Measurements from ENCODE around the gene SMPD2. TPM values are rescaled to one million over a fixed set of nuclear protein-coding genes. Genes with fewer than 3 reads are reported as not detected.

SMPD2 gene
- total RNA-seq, 1 donor from 2014 or later = 9.8 TPM

DNA sequence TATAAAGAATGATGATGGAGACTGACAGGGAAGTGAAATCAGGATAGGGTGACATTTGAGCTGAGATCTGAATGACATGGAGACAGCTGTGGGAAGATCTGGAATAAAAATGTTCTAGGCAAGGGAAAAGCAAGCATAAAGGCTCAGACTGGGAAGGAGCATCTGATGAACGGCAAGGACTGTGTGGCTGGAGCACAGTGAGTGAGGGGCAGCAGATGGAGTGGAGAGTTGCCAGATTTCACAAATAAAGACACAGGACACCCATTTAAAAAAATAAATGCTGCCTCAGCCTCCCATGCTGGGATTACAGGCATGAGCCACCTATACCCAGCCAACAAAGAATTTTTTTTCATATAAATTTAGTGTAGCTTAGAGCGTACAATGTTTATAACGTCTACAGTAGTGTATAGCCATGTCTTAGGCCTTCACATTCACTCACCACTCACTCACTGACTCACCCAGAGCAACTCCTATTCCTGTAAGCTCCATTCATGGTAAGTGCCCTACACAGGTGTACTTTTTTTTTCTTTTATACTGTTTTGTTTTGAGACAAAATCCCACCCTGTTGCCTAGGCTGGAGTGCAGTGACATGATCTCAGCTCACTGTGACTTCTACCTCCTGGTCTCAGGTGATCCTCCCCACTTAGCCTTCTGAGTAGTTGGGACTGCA is 44.9 kb downstream of the SMPD2 start:
- H3K27ac Mint-ChIP-seq = no peak overlapping the region
- peaks cover 7% of the 10 kb centered on the region for H3K36me3 Mint-ChIP-seq
- TF ChIP-seq, protein P1, sequence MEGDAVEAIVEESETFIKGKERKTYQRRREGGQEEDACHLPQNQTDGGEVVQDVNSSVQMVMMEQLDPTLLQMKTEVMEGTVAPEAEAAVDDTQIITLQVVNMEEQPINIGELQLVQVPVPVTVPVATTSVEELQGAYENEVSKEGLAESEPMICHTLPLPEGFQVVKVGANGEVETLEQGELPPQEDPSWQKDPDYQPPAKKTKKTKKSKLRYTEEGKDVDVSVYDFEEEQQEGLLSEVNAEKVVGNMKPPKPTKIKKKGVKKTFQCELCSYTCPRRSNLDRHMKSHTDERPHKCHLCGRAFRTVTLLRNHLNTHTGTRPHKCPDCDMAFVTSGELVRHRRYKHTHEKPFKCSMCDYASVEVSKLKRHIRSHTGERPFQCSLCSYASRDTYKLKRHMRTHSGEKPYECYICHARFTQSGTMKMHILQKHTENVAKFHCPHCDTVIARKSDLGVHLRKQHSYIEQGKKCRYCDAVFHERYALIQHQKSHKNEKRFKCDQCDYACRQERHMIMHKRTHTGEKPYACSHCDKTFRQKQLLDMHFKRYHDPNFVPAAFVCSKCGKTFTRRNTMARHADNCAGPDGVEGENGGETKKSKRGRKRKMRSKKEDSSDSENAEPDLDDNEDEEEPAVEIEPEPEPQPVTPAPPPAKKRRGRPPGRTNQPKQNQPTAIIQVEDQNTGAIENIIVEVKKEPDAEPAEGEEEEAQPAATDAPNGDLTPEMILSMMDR (IDR thresholded peaks at IDR 0.05; ENCODE audit: unreplicated experiment) = no peak
- H3K4me3 Mint-ChIP-seq = no peak overlapping the region
- H3K27me3 Mint-ChIP-seq (ENCODE audit: low read depth) = peaks cover 4% of the 10 kb centered on the region
- H3K9me3 Mint-ChIP-seq = no peaks in the 10 kb centered on the region
- no peak for DNase-seq (ENCODE audit: low spot score in 2 of 2, unreplicated experiment in 2 of 2)
- H3K4me1 Mint-ChIP-seq = peaks cover 15% of the 10 kb centered on the region

DNA sequence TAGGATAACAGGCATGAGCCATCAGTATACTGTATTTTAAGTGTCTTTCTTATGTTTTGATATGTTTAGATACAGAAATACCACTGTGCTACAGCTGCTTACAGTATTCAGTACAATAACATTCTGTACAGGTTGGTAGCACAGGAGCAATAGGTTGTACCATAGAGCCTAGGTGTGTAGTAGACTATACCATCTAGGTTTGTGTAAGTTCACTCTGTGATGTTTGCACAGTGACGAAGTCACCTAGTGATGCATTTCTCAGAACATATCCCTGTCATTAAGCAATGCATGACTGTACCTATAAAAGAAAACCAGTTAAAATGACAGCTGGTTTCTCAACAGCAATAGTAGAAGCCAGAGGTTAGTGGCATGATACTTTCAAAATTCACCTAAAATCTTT is 45.5 kb downstream of the SMPD2 start:
- H3K4me1 Mint-ChIP-seq = peaks cover 12% of the 10 kb centered on the region
- H3K27me3 Mint-ChIP-seq (ENCODE audit: low read depth) = peaks cover 4% of the 10 kb centered on the region
- no peak overlapping the region for H3K4me3 Mint-ChIP-seq
- DNase-seq (ENCODE audit: low spot score in 2 of 2, unreplicated experiment in 2 of 2) = no peak
- peaks cover 4% of the 10 kb centered on the region for H3K36me3 Mint-ChIP-seq
- TF ChIP-seq, protein P1 (IDR thresholded peaks at IDR 0.05; ENCODE audit: unreplicated experiment) = no peak
- no peak overlapping the region for H3K27ac Mint-ChIP-seq
- H3K9me3 Mint-ChIP-seq = no peaks in the 10 kb centered on the region

DNA sequence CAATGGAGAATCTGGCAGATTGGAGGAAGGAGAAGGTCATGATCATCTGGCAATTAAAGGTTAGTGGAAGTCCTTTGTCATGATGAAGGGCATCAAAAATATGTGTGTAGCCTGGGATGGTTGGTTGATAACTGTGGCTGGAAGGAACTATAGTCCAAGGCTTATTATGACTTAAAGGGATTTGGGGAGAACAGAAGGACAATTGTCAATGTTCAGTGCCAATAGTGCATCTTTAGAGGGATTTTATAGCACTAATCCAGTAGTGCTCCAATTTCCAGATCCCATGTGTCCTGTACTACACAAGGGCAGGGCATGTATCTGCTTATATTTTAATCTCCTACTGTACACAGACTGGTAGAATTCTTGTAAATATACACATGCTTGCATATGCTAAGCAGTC is 47.5 kb downstream of the SMPD2 start:
- no peaks in the 10 kb centered on the region for H3K9me3 Mint-ChIP-seq
- no peak overlapping the region for H3K4me3 Mint-ChIP-seq
- H3K27ac Mint-ChIP-seq = no peak overlapping the region
- peaks cover 4% of the 10 kb centered on the region for H3K27me3 Mint-ChIP-seq (ENCODE audit: low read depth)
- H3K4me1 Mint-ChIP-seq = peaks cover 7% of the 10 kb centered on the region
- TF ChIP-seq, protein P1 (IDR thresholded peaks at IDR 0.05; ENCODE audit: unreplicated experiment) = no peak
- H3K36me3 Mint-ChIP-seq = no peaks in the 10 kb centered on the region
- DNase-seq (ENCODE audit: low spot score in 2 of 2, unreplicated experiment in 2 of 2) = no peak

DNA sequence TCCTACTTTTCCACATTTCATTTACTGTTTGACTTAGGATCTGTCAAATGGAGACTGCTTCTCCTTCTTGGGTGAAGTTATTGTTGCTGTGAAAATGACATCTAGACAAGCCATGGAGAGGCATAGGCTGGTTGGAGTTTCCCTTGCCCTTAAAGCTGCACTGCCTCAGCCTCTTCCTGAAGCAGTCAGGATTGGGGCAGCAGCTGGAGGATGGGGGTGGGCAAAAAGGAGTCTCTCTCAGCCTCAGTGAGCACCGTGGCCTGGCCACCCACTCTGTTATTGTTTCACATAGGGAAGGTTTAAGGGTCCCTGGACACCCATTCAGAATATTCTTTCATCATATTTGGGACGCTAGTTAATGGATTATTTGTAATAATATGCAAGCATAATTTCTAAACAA is 50.2 kb downstream of the SMPD2 start:
- Mint-ChIP-seq H3K9me3 (no peaks in the 10 kb centered on the region), H3K4me3 (no peak overlapping the region), H3K4me1 (peaks cover 17% of the 10 kb centered on the region)

DNA sequence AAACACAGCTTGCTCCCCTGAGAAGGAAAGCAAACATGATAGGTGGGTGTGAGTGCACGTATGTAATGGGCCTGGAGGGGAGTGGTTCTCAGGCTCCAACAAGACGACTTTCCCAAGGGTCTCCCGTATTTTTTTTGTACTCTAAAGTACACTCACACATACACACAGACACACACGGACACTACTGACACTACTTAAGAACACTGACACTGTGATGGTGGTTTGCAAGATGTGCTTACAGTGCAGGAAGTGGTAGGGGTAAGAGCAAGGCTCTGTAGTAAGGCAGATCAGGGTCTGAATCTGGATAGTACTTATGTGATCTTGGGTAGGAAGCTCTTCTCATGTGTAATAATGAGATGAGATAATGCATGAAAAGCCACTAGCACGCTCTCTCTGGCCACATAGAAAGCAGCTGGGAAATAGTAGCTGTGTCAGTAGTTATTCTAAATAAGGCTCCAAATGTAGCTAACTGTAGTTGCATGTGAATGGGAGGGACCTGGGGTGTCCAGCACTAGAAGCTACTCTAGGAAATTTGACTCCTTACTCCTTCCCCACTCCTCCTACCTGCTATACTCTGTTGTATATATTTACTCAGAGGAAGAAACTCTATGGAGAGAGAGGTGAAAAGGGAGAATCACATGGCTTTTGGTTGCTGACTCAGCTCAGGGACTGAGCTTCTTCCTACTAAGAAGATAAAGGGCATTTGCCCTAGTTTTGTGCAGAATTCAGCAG is 50.8 kb downstream of the SMPD2 start:
- H3K4me1 Mint-ChIP-seq = peaks cover 23% of the 10 kb centered on the region
- H3K36me3 Mint-ChIP-seq = no peaks in the 10 kb centered on the region
- H3K9me3 Mint-ChIP-seq = no peaks in the 10 kb centered on the region
- peak overlapping the region; percentile 3 for H3K27ac Mint-ChIP-seq
- DNase-seq (ENCODE audit: low spot score in 2 of 2, unreplicated experiment in 2 of 2) = no peak
- H3K27me3 Mint-ChIP-seq (ENCODE audit: low read depth) = peaks cover 4% of the 10 kb centered on the region
- TF ChIP-seq, protein P1 (IDR thresholded peaks at IDR 0.05; ENCODE audit: unreplicated experiment) = no peak
- H3K4me3 Mint-ChIP-seq = no peak overlapping the region

More for the DNA sequence above, 50.2 kb downstream of the SMPD2 start:
- Mint-ChIP-seq H3K27ac (no peak overlapping the region), H3K36me3 (no peaks in the 10 kb centered on the region), H3K27me3 (ENCODE audit: low read depth) (peaks cover 4% of the 10 kb centered on the region)
- no peak for DNase-seq (ENCODE audit: low spot score in 2 of 2, unreplicated experiment in 2 of 2)
- TF ChIP-seq, protein P1 (IDR thresholded peaks at IDR 0.05; ENCODE audit: unreplicated experiment) = no peak

Other genes starting within 250 kb of the SMPD2 start
- gene CD164, start 58.3 kb upstream of the SMPD2 start, total RNA-seq = 255 to 262 TPM (median 256 TPM) in 3 replicates
- gene PPIL6, start 96 bp upstream of the SMPD2 start, total RNA-seq = 2.9 to 4.8 TPM (median 4.8 TPM) in 3 replicates
- gene MICAL1, start 15.0 kb downstream of the SMPD2 start, total RNA-seq = 26.3 to 30.3 TPM (median 29.6 TPM) in 3 replicates
- 8.0 to 9.4 TPM (median 9.1 TPM) in 3 replicates for gene ZBTB24, start 42.5 kb downstream of the SMPD2 start, total RNA-seq

Data from mesothelial cell of epicardium (in vitro differentiated cells).